GM21576 (cell line): ENCODE results near the gene GALNT13.

ENCODE experiments used
- ATAC-seq: cut with Tn5 transposase; IDR thresholded peaks from one replicate; pipeline ENCODE4 v1.9.1; 2021; ENCODE audit warnings: mild to moderate bottlenecking, moderate library complexity; ENCODE audit not compliant: unreplicated experiment

Gene GALNT13

GRCh38 chr2:153940511-153940910 is 68.8 kb downstream of the GALNT13 start:
- ATAC-seq, result no peak

GRCh38 chr2:153944800-153945199 is 73.1 kb downstream of the GALNT13 start:
- ATAC-seq, result no peak

GRCh38 chr2:153946036-153946435 is 74.3 kb downstream of the GALNT13 start:
- ATAC-seq, result no peak

- ATAC-seq, result no peak
Observed at GRCh38 chr2:153953761-153954160, 82.0 kb downstream of the GALNT13 start.

- no peak for ATAC-seq
Observed at GRCh38 chr2:153963256-153963655, 91.5 kb downstream of the GALNT13 start.

GRCh38 chr2:153967248-153967973 is 95.7 kb downstream of the GALNT13 start:
- ATAC-seq, result no peak

GRCh38 chr2:153971250-153971649 is 99.5 kb downstream of the GALNT13 start:
- no peak for ATAC-seq

- ATAC-seq, result no peak
Observed at GRCh38 chr2:153971855-153972254, 100.1 kb downstream of the GALNT13 start.

- no peak for ATAC-seq
Observed at GRCh38 chr2:153972412-153972811, 100.7 kb downstream of the GALNT13 start.

- no peak for ATAC-seq
Observed at GRCh38 chr2:153986488-153987229, 114.9 kb downstream of the GALNT13 start.

- no peak for ATAC-seq
Observed at GRCh38 chr2:153990771-153991170, 119.0 kb downstream of the GALNT13 start.

GRCh38 chr2:154013514-154013913 is 141.8 kb downstream of the GALNT13 start:
- no peak for ATAC-seq

GRCh38 chr2:154015233-154015632 is 143.5 kb downstream of the GALNT13 start:
- no peak for ATAC-seq

- ATAC-seq, result no peak
Observed at GRCh38 chr2:154029504-154029903, 157.8 kb downstream of the GALNT13 start.

GRCh38 chr2:154032220-154032619 is 160.5 kb downstream of the GALNT13 start:
- ATAC-seq, result peak; percentile 73

GRCh38 chr2:154046493-154046892 is 174.8 kb downstream of the GALNT13 start:
- ATAC-seq, result no peak

GRCh38 chr2:154048905-154049304 is 177.2 kb downstream of the GALNT13 start:
- ATAC-seq, result no peak

- ATAC-seq, result no peak
Observed at GRCh38 chr2:154049561-154049960, 177.8 kb downstream of the GALNT13 start.

- ATAC-seq, result no peak
Observed at GRCh38 chr2:154067124-154067523, 195.4 kb downstream of the GALNT13 start.

GRCh38 chr2:154078926-154079325 is 207.2 kb downstream of the GALNT13 start:
- no peak for ATAC-seq

- no peak for ATAC-seq
Observed at GRCh38 chr2:154092571-154092970, 220.8 kb downstream of the GALNT13 start.

- ATAC-seq, result no peak
Observed at GRCh38 chr2:154093856-154094255, 222.1 kb downstream of the GALNT13 start.
